NB4 (cell line): ENCODE measurements around the gene C10orf120.

Source experiments
- MYC ChIP-seq: IDR thresholded peaks from 2 replicates; pipeline ENCODE4 v1.6.1; 2011; ENCODE audit warnings: low read depth, low read length
- POLR2A ChIP-seq: IDR thresholded peaks from 2 replicates; pipeline ENCODE4 v1.6.1; 2011; ENCODE audit warnings: mild to moderate bottlenecking; ENCODE audit not compliant: insufficient read length; ENCODE audit errors: extremely low read depth
- TF ChIP-seq, protein P1 (sequence below): IDR thresholded peaks from one replicate; pipeline ENCODE4 v1.5.1; 2012; ENCODE audit warnings: low read depth, low read length
- TF ChIP-seq, protein P2 (sequence below): IDR thresholded peaks from 2 replicates; pipeline ENCODE4 v1.6.1; 2011; ENCODE audit warnings: low read depth, low read length

DNA sequence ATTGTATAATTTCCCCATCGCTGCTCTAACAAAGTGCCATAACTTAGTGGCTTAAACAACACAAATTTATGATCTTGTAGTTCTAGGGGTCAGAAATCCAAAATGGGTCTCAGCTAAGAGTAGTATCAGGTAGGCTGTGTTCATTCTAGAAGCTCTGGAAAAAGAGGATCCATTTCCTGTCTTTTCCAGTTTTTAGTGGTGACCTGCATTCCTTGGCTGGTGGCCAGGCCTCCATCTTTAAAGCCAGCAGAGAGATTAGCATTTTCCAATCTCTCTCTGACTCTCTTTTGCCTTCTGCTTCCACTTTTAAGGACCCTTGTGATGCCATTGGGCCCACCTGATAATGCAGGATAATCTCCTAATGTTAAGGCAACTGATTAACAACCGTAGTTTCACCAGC lies 41.0 kb upstream of the C10orf120 start:
- no peak for TF ChIP-seq POLR2A
- TF ChIP-seq, protein P1, sequence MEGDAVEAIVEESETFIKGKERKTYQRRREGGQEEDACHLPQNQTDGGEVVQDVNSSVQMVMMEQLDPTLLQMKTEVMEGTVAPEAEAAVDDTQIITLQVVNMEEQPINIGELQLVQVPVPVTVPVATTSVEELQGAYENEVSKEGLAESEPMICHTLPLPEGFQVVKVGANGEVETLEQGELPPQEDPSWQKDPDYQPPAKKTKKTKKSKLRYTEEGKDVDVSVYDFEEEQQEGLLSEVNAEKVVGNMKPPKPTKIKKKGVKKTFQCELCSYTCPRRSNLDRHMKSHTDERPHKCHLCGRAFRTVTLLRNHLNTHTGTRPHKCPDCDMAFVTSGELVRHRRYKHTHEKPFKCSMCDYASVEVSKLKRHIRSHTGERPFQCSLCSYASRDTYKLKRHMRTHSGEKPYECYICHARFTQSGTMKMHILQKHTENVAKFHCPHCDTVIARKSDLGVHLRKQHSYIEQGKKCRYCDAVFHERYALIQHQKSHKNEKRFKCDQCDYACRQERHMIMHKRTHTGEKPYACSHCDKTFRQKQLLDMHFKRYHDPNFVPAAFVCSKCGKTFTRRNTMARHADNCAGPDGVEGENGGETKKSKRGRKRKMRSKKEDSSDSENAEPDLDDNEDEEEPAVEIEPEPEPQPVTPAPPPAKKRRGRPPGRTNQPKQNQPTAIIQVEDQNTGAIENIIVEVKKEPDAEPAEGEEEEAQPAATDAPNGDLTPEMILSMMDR = no peak
- TF ChIP-seq, protein P2, sequence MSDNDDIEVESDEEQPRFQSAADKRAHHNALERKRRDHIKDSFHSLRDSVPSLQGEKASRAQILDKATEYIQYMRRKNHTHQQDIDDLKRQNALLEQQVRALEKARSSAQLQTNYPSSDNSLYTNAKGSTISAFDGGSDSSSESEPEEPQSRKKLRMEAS = no peak
- no peak for TF ChIP-seq MYC
